ENCODE data around the gene SLC25A34.

DNA sequence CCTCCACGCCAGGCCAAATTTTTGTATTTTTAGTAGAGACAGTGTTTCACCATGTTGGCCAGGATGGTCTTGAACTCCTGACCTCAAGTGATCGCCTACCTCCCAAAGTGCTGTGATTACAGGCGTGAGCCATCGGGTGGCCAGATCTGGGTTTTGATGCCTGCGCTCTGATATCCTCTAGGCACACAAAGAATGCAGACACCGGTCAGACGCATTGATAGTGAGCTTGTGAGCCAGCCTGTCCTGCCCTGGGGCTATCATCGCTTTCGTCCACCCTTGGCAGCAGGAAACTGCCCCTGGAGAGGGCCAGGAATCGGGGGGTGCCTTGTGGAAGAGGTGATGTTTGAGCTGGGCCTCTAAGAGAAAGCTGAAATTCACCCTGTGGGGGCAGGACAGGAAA lies 26.5 kb downstream of the SLC25A34 start:
- TF ChIP-seq, protein P1, sequence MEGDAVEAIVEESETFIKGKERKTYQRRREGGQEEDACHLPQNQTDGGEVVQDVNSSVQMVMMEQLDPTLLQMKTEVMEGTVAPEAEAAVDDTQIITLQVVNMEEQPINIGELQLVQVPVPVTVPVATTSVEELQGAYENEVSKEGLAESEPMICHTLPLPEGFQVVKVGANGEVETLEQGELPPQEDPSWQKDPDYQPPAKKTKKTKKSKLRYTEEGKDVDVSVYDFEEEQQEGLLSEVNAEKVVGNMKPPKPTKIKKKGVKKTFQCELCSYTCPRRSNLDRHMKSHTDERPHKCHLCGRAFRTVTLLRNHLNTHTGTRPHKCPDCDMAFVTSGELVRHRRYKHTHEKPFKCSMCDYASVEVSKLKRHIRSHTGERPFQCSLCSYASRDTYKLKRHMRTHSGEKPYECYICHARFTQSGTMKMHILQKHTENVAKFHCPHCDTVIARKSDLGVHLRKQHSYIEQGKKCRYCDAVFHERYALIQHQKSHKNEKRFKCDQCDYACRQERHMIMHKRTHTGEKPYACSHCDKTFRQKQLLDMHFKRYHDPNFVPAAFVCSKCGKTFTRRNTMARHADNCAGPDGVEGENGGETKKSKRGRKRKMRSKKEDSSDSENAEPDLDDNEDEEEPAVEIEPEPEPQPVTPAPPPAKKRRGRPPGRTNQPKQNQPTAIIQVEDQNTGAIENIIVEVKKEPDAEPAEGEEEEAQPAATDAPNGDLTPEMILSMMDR (IDR thresholded peaks at IDR 0.05; ENCODE audit: low read depth, low read length) = no peak
- TF ChIP-seq POLR2A (IDR thresholded peaks at IDR 0.05; ENCODE audit: extremely low read depth, insufficient read length) = no peak
